Subcutaneous adipose tissue (tissue), 4 donors: ENCODE measurements around the gene ATP5F1C. TPM values are rescaled to one million over a fixed set of nuclear protein-coding genes. Genes with fewer than 3 reads are reported as not detected.

ENCODE experiments used
- total RNA-seq, 4 donors: library from RNA; depleted of rRNA; stranded (reverse); fragments of >200 nt; gene quantifications; one replicate each; pipeline ENCODE4 v1.1.0, GENCODE V29; 2016
- TF ChIP-seq, protein P1 (sequence below): fragments of 450-650 bp; IDR thresholded peaks from one replicate; pipeline ENCODE4 v1.5.1; 2016; ENCODE audit warnings: low read depth, mild to moderate bottlenecking, control low read depth, antibody characterized with exemption, moderate library complexity

ATP5F1C gene
- total RNA-seq, 4 donors from 2014 or later, result 170 to 382 (median 237) TPM

DNA sequence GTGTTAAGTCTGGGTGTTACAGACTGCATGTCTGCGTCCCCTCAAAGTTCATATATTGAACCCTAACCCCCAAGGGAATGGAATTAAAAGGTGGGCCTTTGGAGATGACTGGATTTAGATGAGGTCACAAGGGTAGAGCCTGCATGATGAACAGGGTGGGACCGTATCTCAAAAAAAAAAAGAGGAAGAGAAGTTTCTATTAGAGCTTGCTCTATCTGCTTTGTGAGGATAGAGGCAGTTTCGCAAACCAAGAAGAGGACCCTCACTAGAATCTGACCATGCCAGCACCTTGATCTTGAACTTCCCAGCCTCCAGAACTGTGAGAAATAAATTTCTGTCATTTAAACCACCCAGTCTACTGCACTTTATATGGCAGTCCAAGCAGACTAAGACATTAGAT, 1.5 kb upstream of the ATP5F1C start:
- TF ChIP-seq, protein P1, sequence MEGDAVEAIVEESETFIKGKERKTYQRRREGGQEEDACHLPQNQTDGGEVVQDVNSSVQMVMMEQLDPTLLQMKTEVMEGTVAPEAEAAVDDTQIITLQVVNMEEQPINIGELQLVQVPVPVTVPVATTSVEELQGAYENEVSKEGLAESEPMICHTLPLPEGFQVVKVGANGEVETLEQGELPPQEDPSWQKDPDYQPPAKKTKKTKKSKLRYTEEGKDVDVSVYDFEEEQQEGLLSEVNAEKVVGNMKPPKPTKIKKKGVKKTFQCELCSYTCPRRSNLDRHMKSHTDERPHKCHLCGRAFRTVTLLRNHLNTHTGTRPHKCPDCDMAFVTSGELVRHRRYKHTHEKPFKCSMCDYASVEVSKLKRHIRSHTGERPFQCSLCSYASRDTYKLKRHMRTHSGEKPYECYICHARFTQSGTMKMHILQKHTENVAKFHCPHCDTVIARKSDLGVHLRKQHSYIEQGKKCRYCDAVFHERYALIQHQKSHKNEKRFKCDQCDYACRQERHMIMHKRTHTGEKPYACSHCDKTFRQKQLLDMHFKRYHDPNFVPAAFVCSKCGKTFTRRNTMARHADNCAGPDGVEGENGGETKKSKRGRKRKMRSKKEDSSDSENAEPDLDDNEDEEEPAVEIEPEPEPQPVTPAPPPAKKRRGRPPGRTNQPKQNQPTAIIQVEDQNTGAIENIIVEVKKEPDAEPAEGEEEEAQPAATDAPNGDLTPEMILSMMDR, result no peak

DNA sequence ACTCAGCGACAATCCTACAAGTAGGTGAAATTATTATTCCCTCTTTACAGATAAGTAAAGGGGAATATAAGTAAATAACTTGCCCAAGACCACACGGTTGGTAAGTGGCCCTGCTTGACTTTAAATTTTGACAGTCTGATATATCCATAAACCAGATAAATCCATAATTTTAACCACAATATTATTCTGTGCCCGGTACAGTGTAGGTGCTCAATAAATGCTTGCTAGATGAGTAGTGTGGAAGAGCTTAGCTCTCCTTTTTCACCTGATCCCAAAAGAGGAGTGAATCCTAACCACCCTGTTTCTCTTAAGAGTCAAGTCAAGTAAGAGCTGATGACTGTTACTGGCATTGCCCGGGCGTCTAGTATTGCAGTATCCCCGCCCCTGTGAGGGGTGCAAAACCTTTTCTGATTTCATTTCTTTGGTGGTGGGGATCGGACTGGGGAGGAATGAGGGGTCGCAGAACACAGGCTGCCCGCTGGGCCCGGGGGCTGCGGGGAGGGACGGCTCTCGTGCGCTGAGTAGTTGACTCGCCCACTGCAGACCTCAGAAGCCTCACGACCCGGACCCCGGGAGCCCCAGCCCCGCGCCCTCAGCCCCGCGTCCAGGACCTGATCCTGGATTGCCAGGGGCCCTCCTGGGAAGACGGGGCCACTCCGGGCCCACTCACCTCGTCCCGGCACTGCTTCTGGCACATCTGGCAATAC, 674 bp upstream of the ATP5F1C start:
- TF ChIP-seq, protein P1, result no peak

DNA sequence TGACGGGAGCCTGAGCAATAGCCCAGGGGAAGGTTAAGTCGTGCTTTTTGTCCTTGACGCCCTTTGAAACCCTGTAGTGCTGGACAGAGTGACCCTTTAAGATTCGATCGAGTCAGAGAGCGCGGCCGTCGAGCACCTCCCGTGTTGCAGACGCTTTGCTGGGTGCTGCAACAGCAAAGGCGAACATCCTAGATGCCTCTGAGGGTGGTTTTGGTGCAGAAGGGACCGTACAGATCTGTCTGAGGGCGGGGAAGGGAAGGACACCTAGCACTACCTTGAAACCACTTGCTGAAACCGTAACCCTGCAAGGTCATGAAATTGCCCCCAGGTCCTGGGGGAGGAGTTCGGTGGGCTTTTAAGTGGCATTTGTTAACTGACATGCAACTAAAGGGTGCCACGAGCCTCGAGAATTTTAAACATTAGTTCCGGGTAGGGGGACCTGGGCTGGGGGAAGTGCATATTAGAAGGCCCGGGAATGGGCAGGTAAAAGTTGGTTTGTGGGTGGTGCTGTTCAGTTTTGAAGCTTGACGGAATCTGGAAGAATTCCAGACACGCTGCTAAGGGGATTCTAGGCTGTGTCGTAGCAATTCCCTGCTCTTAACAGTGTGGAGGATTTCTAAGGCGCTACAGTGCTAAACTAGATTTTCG, 786 bp downstream of the ATP5F1C start:
- TF ChIP-seq, protein P1, result no peak

DNA sequence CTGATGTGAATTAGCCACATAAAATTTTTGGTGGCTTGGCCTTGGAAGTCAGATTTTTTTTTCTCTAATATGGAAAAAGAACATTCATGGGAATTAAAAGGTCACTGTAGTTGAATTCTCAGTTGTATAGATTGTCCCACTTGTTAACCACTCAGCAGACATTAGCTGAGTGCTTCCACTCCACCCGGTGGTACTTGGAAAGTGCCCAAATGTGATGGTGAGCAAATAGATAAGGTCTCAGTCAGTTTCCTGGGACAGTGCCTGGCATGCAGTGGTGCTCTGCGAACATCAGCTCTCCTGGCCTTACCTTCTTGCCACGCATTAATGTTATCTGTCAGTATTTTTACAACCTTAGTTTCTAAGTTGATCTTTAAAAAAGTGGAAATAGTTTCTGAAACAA, 1.4 kb downstream of the ATP5F1C start:
- TF ChIP-seq, protein P1, result no peak

DNA sequence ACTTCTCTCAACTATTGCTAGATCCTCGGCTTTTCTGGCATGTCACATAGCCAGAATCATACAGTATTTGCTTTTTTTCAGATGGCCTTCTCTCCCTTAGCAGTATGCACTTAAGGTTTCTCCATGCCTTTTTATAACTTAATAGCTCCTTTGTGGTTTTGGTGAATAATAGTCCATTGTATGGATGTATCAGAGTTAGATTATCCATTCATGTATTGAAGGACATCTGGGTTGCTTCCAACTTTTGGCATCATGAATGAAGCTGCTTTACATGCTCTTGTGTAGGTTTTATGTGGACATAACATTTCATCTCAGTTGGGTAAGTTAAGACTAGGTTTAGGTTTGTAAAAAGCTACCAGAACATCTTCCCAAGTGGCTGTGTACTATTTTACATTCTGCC, 4.6 kb downstream of the ATP5F1C start:
- TF ChIP-seq, protein P1, result no peak

DNA sequence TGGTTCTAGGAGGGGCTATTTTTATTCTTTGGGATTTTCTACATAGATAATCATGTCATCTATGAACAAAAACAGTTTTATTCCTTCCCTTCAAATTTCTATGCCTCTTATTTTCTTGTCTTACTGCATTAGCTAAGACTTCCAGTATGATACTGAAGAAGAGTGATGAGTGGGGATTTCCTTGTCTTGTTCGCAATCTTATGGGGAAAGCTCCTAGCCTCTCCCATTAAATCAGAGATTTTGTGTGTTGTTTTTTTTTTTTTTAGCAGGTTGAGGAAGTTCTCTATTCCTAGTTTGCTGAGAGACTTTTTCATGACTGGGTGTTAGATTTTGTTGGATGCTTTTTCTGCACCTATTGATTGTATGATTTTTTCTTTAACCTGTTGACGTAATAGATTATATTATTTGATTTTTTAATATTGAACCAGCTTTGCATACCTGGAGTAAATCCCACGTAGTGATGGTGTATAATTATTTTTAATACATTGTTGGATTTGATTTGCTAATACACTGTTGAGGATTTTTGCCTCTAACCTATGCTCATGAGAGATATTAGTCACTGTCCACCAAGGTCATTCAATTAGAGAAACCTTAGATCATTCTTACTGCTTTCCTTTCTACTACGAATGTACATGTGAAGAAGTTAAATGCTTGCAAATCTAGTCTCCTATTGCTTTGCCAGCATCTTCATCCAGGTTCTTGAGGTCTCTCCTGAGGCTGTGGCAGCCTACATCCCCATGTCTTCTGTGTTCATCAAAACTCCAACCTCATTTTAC, 6.5 kb downstream of the ATP5F1C start:
- TF ChIP-seq, protein P1, result no peak

DNA sequence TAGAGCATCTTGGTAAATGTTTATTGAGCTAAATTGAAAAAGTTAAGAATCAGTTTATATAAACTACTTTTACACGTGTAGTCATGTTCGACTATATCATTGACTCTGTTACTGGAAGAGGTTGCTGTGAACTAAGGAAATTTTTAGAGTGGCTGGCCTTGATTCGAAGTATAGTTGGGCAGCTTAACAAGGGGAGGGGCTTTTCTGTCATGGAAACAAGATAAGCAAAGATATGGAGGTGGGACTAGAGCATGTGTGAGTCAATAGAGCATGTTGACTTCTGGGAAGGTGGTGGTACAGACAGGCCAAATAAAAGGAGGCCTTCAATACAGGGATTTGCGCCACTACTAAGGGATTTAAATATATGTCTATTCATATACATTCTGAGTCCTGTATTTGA, 7.6 kb downstream of the ATP5F1C start:
- TF ChIP-seq, protein P1, result no peak
